Glomerular visceral epithelial cell (primary cell): ENCODE measurements around the gene CCDC73.
"Not testable (repeated sequence)": the region's sequence is repeated elsewhere in the genome, so short reads cannot be mapped to it uniquely, and the experiment has no call there.

ENCODE experiments used
- DNase-seq: peaks from one replicate; pipeline ENCODE4 v3.0.0-alpha.2; 2016; ENCODE audit errors: extremely low spot score

CCDC73 gene

GRCh38 chr11:32794439-32794838, at the start of gene CCDC73:
Gene CCDC73, minus strand, starts transcription at chr11:32794662. Its CDS starts 34,419 bp downstream, at chr11:32760243.
- DNase-seq, result no peak

- no peak for DNase-seq
These were observed 49.1 kb upstream of the CCDC73 start for GRCh38 chr11:32843544-32843943.

GRCh38 chr11:32840587-32840986, 46.1 kb upstream of the CCDC73 start:
- no peak for DNase-seq

GRCh38 chr11:32839308-32839707, 44.8 kb upstream of the CCDC73 start:
- DNase-seq, result no peak

GRCh38 chr11:32838505-32839274, 44.2 kb upstream of the CCDC73 start:
- no peak for DNase-seq

- DNase-seq, result no peak
These were observed 42.5 kb upstream of the CCDC73 start for GRCh38 chr11:32836946-32837345.

DNA sequence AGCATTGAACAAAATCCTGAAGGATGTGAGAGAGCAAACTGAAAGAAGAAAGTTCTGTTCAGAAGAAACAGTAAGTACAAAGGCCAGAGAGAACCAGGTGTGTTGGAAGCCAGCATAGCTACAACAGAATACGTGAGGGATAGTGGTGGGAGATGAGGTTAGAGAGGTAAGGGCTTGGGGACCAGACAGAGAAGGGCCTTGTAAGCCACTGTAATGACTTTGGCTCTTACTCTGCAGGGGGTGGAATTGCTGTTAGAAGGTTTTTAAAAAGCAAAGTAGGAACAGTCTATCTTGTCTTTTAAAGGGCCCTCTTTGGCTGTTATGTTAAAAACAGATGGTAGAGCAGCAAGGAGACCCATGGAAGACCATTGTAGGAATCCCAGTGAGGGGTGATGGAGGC, 39.5 kb upstream of the CCDC73 start:
- DNase-seq, result no peak

GRCh38 chr11:32831221-32831620, 36.8 kb upstream of the CCDC73 start:
- no peak for DNase-seq

DNA sequence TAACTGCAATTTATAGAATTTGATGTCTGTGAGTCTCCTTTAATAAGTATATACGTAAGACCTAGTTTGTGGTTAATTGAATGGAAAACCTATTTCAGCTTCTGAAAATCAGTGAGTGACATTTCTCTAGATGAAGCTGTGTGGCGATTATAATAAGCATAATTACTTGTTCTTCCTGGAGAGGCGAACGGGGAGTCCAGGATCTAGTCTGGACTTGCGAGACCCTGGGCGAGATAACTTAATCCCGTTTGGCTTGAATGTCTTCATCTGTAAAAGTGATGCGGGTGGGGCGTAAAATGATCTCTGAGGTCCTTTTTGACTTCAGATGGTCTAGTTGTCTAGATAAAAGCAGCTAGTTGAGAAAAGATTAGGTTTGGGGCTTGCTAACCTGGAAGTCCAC, 36.3 kb upstream of the CCDC73 start:
- no peak for DNase-seq

DNA sequence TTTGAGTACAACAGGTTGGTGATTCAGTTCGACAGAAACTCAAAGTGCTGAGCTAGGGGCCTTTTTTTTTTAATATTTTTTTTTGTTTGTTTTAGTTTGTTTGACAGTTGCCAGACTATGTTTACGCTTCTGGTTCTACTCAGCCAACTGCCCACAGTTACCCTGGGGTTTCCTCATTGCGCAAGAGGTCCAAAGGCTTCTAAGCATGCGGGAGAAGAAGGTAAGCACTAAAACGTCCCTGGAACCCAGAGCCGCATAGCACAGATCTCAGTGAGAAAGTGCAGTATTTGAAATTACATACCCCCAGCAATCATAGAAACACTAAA, 35.9 kb upstream of the CCDC73 start:
- no peak for DNase-seq

DNA sequence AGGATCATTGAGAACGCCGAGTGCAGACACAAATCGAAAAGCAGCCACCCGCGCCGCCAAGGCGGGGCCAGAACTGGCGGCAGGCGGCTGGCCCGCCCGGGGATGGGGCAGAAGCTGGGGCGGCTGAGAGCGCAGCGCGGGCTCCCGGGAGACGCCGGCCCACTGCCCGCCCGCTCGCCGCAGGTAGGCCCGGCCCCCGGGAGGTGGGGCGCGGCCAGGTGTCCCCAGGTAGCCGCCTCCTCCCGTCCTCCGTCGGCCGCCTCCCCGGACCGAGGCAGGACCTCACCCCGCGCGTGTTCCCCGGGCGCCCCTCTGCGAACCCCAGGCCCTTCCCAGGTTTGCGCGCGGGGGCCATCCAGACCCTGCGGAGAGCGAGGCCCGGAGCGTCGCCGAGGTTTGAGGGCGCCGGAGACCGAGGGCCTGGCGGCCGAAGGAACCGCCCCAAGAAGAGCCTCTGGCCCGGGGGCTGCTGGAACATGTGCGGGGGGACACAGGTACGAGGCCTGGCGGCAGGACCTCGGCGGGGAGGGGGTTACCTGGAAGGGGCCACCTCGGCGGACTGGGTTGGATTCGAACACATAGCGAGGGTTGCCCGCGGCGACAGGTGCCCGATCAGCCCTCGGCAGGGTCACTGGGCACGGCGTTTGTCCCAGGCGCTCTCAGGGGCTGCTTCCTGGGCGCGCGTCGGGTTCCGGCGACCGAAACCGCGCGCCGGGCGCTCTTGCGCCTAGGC, 35.4 kb upstream of the CCDC73 start, which contains the start of gene PRRG4:
PRRG4 (plus strand) TSS at position 248 of the 733 bp plus-strand sequence. CDS start 603 bp downstream, outside the sequence.
- DNase-seq, result peak; percentile 53

GRCh38 chr11:32829157-32829679, 34.8 kb upstream of the CCDC73 start:
- DNase-seq, result no peak

DNA sequence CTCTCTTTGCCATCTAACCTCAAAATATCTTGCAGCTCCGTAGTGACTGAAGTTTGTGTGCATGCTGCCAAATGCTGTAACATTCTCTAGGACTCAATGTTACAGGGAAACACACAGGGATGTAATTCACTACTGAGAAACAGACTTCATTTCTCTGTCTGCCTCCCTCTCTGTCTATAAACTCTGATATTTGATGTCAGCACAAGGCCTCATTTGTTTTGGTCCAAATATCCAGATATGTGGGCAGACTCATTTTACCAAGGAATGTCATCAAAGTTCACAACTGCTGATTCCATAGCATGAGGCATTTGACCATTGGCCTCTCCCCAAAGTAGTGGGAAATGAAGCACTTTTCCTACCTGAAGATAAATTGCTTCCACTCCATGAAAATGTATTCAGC, 32.8 kb upstream of the CCDC73 start:
- no peak for DNase-seq

DNA sequence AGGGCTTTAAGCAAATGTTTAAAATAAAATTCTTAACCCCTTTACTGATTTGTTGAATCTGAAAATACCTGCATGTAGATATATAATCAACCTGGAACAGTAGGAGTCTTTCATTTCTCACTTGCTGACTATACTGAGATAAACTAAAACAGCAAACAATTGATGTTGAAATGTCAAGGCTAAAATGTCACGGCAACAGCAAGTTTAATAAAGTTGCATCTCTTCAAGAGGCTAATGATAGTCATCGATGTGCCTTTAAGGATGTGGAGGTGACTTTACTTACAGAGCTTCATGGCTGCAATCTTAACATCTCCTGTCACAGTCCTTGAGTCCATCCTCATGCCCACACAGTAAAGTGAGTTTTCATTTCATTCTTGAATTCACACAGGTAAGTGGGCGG, 31.7 kb upstream of the CCDC73 start:
- DNase-seq, result no peak

- not testable (repeated sequence) for DNase-seq
These were observed 29.2 kb upstream of the CCDC73 start for GRCh38 chr11:32823617-32824016.

DNA sequence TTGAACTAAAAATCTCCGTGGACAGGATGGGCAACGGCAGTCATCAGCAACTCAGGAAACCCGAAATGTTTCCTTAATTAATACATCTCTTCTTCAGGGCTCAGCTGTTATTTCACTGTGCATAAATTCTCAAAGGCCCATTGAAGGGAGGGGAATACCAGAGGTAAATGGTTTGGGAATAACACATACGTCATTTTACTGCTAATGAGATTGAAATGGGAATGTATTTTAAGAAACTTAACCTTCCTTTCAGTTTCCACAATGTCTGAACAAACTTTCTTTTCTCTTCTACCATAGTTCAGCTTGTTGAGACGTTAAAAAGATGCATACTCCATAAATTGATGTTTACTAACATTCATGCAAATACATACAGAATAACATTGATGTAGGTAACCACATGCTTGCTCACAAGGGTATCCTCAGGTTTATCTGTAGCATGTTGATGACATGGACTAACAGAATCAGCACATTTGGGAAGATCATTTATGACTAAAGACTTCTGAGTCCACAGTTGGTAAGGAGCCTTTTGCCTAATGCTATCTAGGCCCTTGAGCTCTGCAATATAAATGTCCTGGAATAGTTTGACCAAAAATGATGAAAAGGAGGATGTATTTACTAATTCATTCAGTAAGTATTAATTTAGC, 27.6 kb upstream of the CCDC73 start:
- DNase-seq, result no peak

GRCh38 chr11:32821517-32821916, 27.1 kb upstream of the CCDC73 start:
- no peak for DNase-seq

- no peak for DNase-seq
These were observed 26.0 kb upstream of the CCDC73 start for GRCh38 chr11:32820497-32820896.

DNA sequence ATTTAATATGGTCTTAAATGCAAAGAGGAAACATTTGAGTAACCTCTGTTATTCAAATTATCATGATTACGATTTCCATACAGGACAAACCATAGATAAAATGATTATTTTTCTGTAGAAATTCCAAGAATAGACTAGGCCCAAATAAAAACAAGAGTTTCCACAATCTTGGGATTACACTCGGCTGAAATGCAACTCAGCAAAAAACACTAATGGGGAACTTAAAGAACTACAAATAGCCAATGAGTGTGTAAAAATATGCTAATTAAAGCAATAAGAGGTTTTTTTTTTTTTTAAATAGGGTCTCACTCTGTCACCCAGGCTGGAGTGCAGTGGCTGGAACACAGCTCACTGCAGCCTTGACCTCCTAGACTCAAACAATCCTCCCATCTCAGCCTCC, 24.7 kb upstream of the CCDC73 start:
- DNase-seq, result no peak

DNA sequence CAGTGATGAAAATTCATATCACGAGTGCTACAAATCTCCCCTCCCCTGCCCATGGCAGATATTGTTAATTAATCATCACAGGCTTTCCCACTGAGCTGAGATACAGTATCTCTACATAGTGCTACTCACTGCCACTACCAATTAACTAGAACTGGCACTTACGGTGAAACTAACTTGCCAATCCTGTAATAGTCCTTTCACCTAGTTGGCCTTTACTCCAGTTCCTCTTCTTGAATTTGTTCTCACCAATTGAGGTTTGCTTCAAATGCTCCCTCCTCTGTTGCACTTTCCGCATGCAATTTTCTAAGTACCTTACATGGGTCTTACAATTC, 23.4 kb upstream of the CCDC73 start:
- DNase-seq, result no peak

GRCh38 chr11:32817181-32817851, 22.9 kb upstream of the CCDC73 start:
- no peak for DNase-seq

GRCh38 chr11:32809313-32809712, 14.9 kb upstream of the CCDC73 start:
- DNase-seq, result peak; percentile 70
